Thyroid gland (tissue), 4 donors: ENCODE measurements around the gene PKP3.

Source experiments
- CTCF ChIP-seq, 6 experiments: fragments of 200-600 bp in 3 of 6; fragments of 450-650 bp in 3 of 6; sonication (generic) in 3 of 6; IDR thresholded peaks; one replicate each; pipeline ENCODE4 v1.5.1; 2016 to 2019; ENCODE audit warnings: antibody characterized with exemption in 6 of 6, mild to moderate bottlenecking in 2 of 6, inconsistent platforms in 1 of 6, moderate library complexity in 1 of 6
- POLR2A ChIP-seq, 2 donors: fragments of 450-650 bp; IDR thresholded peaks; one replicate each; pipeline ENCODE4 v1.6.1; 2017; ENCODE audit warnings: antibody characterized with exemption in 2 of 2, mild to moderate bottlenecking in 2 of 2, moderate library complexity in 1 of 2

DNA sequence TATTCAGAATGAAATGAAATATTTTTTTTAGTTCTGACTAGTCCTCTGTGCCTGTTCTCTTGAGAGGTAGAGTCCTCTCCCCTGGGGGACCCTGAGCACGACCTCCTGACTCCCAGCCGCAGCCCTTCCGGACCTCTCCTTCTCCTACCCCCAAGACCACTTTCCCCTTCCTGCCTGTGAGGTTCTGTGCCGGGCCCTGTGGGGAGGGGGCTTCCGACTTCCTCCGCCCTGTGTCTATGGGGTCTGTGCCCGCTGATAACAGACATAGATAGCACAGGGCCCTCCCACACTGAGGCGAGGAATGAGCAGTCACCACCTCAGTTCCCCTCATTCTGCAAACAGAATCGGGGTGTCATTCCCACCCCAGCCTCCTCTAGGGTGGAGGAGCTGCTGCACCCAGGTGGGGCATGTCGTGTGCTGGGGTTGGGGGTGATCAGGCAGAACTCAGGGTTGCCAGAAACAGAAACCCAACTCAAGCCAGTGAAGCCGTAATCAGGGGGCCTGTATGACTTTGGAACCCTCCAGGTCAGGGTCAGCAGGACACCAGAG lies 11.9 kb upstream of the PKP3 start:
- TF ChIP-seq CTCF (IDR thresholded peaks at IDR 0.05) (no peak), POLR2A (IDR thresholded peaks at IDR 0.05) (no peak)
